A549 (cell line): ENCODE measurements around the gene RSAD1.

Experiments
- CTCF ChIP-seq: fragments of >200 bp; sonication (Bioruptor Twin); formaldehyde crosslinking; IDR thresholded peaks from 3 replicates; pipeline ENCODE4 v1.5.1; 2016
- POLR2A ChIP-seq: IDR thresholded peaks from 2 replicates; pipeline ENCODE4 v1.6.1; 2012; ENCODE audit warnings: mild to moderate bottlenecking, low read length

GRCh38 chr17:50519141-50519834, 40.6 kb downstream of the RSAD1 start:
- no peak for TF ChIP-seq CTCF
- no peak for TF ChIP-seq POLR2A
